ENCODE measurements around the gene C4orf54. TPM values are rescaled to one million over a fixed set of nuclear protein-coding genes. Genes with fewer than 3 reads are reported as not detected.

The C4orf54 gene
- total and polyA plus RNA-seq, 2 donors, result 0.23 to 1.4 TPM

DNA sequence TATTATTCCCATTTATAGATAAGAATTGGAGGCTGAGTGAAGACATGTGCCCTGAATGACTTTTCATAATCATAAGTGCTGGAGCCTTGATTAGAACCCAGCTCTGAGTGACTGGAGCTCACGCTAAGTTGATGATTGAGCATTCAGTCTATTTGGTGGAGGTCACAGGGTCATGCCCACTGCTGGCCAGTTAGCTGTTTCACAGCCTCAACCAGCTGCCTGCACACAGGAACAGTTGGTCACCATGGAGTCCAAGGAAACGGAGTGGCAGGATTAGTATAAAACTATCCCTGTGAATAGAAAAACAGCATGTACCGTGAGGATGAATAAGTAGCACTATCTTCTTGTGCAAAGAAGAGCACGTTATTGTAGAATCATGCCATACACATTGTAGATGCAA lies 1.0 kb upstream of the C4orf54 start:
- Histone ChIP-seq H3K36me3 (ENCODE audit: control insufficient read depth in 2 of 2, insufficient read depth in 2 of 2, low read length in 1 of 2) (no peaks in the 10 kb centered on the region), H3K27me3 (ENCODE audit: control insufficient read depth in 2 of 2, insufficient read depth in 1 of 2, low read length in 1 of 2) (no peaks in the 10 kb centered on the region), H3K9me3 (ENCODE audit: control insufficient read depth in 2 of 2, insufficient read depth in 1 of 2, low read length in 1 of 2) (peaks cover 1 to 8% of the 10 kb centered on the region in 2 donors), H3K27ac (ENCODE audit: low read depth in 1 of 2, low read length in 1 of 2) (no peak overlapping the region), H3K4me1 (ENCODE audit: control insufficient read depth in 2 of 2, insufficient read depth in 2 of 2, low read length in 2 of 2) (no peaks in the 10 kb centered on the region), H3K4me3 (ENCODE audit: low read length in 2 of 2) (no peak overlapping the region)
- WGBS, result 96% methylated on average over 4 of the region's 4 CpGs
- no peak for DNase-seq (ENCODE audit: low read depth in 6 of 9, low spot score in 9 of 9)

DNA sequence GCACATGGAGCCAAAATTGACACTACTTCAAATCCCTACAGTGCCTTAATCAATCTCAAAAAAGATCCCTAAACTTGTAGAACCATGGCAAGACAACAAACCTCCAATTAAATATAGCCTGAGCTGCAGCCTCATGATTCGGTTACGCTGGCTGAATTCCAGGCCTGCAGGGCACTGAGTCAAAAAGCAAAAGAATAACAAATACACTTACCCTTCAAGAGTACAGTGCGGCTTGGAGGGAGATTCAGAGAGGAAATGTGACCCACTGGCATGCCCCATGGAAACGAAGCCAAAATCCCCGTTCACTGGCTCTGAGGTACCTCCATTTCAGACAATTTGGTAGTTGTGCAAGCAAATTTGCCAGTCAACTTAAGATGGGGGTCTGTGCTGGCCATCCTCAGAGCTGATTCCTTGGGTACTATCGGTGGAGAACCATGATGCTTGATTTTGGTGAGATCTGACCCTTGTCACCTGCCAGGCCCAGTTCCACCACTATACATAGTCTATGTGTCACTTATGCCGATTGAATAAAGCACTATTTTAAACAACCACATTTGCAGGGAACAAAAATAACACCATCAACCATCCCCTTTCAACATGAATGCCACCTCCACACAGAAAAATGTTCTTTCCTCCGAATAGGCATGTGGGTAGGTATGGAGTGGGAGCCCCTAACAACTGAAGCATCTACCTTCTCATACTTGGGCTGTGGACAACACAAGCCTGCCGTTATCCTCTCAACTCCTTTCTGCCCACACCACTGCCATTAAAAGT lies 2.1 kb downstream of the C4orf54 start:
- no peak overlapping the region for H3K27ac ChIP-seq (ENCODE audit: low read depth in 1 of 2, low read length in 1 of 2)
- WGBS, result 91% methylated on average over 9 of the region's 9 CpGs
- no peaks in the 10 kb centered on the region for H3K4me1 ChIP-seq (ENCODE audit: control insufficient read depth in 2 of 2, insufficient read depth in 2 of 2, low read length in 2 of 2)
- H3K27me3 ChIP-seq (ENCODE audit: control insufficient read depth in 2 of 2, insufficient read depth in 1 of 2, low read length in 1 of 2), result no peaks in the 10 kb centered on the region
- DNase-seq (ENCODE audit: low read depth in 6 of 9, low spot score in 9 of 9), result no peak
- H3K9me3 ChIP-seq (ENCODE audit: control insufficient read depth in 2 of 2, insufficient read depth in 1 of 2, low read length in 1 of 2), result peaks cover 7 to 39% of the 10 kb centered on the region in 2 donors
- no peak overlapping the region for H3K4me3 ChIP-seq (ENCODE audit: low read length in 2 of 2)
- H3K36me3 ChIP-seq (ENCODE audit: control insufficient read depth in 2 of 2, insufficient read depth in 2 of 2, low read length in 1 of 2), result no peaks in the 10 kb centered on the region

DNA sequence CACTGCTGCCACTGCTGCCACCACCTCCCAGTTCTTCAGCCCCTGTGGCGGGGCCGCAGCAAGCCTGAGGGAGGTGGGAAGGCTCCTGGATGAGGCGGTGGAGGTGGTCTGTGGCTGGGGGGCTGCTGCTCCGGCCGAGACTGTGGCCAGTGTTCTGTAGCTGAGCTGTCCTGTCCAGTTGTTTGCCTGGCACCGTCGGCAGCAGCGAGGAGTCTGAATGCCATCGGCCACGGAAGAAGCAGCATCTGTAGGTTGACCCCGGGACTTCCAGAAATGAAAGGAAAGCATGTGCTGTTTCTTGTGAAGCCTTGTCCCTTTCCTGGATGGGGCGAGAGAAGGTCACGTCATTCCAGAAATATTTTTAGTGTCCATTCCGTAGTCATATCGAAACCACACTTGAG lies 3.3 kb downstream of the C4orf54 start:
- no peak for DNase-seq (ENCODE audit: low read depth in 6 of 9, low spot score in 9 of 9)
- WGBS, result 92% methylated on average over 15 of the region's 15 CpGs

DNA sequence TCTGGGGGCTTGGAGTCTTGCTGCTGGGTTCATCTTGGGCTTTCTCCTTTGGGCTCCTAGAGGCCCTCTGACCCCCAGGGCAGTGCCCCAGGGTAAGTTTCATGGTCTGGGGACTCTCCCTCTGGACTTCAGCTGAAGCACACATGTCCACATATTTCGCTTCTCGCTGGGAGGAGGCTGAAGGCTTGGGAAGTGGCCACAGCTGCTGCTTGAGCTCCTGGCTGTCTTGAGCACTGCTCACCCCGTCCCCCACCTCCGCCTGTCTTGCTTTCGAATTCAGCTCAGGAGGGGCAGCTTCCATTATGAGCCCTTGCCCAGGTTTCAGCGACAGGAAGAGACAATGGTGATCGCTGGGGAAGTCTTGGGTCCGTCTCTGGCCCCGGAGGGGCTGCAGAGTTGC lies 3.7 kb downstream of the C4orf54 start:
- Histone ChIP-seq H3K4me3 (ENCODE audit: low read length in 2 of 2) (no peak overlapping the region), H3K9me3 (ENCODE audit: control insufficient read depth in 2 of 2, insufficient read depth in 1 of 2, low read length in 1 of 2) (peaks cover 7 to 46% of the 10 kb centered on the region in 2 donors), H3K4me1 (ENCODE audit: control insufficient read depth in 2 of 2, insufficient read depth in 2 of 2, low read length in 2 of 2) (no peaks in the 10 kb centered on the region), H3K36me3 (ENCODE audit: control insufficient read depth in 2 of 2, insufficient read depth in 2 of 2, low read length in 1 of 2) (no peaks in the 10 kb centered on the region), H3K27me3 (ENCODE audit: control insufficient read depth in 2 of 2, insufficient read depth in 1 of 2, low read length in 1 of 2) (no peaks in the 10 kb centered on the region), H3K27ac (ENCODE audit: low read depth in 1 of 2, low read length in 1 of 2) (no peak overlapping the region)
- no peak for DNase-seq (ENCODE audit: low read depth in 6 of 9, low spot score in 9 of 9)
- WGBS, result 96% methylated on average over 9 of the region's 9 CpGs

More for the DNA sequence above, 3.3 kb downstream of the C4orf54 start:
- Histone ChIP-seq H3K4me3 (ENCODE audit: low read length in 2 of 2) (no peak overlapping the region), H3K36me3 (ENCODE audit: control insufficient read depth in 2 of 2, insufficient read depth in 2 of 2, low read length in 1 of 2) (no peaks in the 10 kb centered on the region), H3K27ac (ENCODE audit: low read depth in 1 of 2, low read length in 1 of 2) (no peak overlapping the region), H3K27me3 (ENCODE audit: control insufficient read depth in 2 of 2, insufficient read depth in 1 of 2, low read length in 1 of 2) (no peaks in the 10 kb centered on the region), H3K9me3 (ENCODE audit: control insufficient read depth in 2 of 2, insufficient read depth in 1 of 2, low read length in 1 of 2) (peaks cover 7 to 44% of the 10 kb centered on the region in 2 donors), H3K4me1 (ENCODE audit: control insufficient read depth in 2 of 2, insufficient read depth in 2 of 2, low read length in 2 of 2) (no peaks in the 10 kb centered on the region)

DNA sequence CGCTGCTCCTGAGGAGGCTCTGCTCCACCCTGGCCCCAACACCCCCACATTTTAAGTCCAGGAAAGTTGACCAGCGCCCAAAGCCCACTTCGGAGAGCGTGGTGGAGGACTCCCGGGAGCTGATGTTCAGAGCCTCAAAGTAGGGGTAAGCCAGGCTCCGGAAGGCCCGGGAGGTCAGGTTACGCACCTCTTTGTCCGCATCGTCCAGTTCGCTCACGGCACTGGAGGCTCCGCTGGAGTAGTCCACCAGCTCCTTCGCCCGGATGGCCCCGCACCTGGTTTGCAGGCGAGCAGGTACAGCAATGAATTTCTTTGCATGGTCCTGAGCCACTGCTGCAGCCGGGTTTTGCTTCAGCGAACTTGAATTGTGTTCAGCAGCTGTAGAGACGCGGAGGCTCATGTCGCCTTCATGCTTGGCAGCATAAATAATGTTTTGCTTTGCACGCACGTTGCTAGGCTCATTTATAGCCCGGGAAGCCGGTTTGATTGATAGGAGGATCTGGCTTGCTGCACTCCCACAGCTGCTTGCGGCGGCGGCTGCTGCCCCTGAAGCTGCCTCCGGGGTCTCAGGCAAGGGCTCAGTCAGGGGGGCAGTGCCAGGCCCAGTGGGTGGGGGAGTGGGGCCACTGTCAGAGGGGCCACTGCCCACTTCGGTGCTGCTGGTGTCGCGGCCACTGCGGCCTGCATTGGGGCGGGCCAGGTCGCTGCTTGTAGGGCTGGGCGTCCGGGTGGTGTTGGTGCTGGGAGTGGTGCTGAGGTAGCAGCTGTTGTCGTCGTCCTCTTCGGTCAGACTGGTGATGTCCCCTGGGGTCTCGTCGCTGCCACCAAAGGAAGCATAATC lies 4.8 kb downstream of the C4orf54 start:
- no peaks in the 10 kb centered on the region for H3K36me3 ChIP-seq (ENCODE audit: control insufficient read depth in 2 of 2, insufficient read depth in 2 of 2, low read length in 1 of 2)
- WGBS, result 94% methylated on average over 43 of the region's 43 CpGs
- H3K4me1 ChIP-seq (ENCODE audit: control insufficient read depth in 2 of 2, insufficient read depth in 2 of 2, low read length in 2 of 2), result no peaks in the 10 kb centered on the region
- H3K27ac ChIP-seq (ENCODE audit: low read depth in 1 of 2, low read length in 1 of 2), result no peak overlapping the region
- no peak overlapping the region for H3K4me3 ChIP-seq (ENCODE audit: low read length in 2 of 2)
- peaks cover 7 to 46% of the 10 kb centered on the region in 2 donors for H3K9me3 ChIP-seq (ENCODE audit: control insufficient read depth in 2 of 2, insufficient read depth in 1 of 2, low read length in 1 of 2)
- no peak for DNase-seq (ENCODE audit: low read depth in 6 of 9, low spot score in 9 of 9)
- H3K27me3 ChIP-seq (ENCODE audit: control insufficient read depth in 2 of 2, insufficient read depth in 1 of 2, low read length in 1 of 2), result no peaks in the 10 kb centered on the region

DNA sequence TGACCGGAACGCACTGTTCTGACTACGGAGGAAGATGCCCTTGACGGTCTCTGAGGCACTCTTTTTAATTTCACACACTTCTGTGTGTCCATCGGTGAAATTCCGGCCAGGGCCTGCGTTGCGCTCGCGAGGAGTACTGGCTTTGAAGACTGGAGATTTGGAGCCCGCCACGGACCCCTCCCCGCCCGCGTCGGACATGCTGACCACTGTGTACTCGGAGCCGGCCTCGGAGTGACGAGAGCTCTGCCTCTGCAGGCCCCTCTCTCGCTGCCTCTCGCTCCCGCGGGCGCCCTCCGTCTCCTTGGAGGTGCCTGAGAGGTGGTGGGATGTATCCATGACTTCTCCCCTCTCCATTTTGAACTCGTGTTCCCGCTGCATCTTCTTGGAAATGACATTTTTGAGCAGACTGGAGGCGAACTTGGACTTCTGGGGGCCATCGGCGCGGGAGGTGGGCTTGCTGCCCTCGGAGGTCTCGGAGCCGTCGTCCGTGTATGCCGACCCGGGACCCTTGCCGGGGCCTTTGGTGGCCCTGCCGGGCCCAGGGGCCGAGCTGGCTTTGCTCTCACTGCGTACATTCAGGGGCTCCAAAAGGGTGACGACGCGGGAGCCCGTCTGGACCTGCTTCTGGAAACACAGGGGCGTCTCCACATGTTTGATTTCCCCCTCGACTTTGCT lies 5.7 kb downstream of the C4orf54 start:
- no peak overlapping the region for H3K4me3 ChIP-seq (ENCODE audit: low read length in 2 of 2)
- DNase-seq (ENCODE audit: low read depth in 6 of 9, low spot score in 9 of 9), result no peak
- H3K36me3 ChIP-seq (ENCODE audit: control insufficient read depth in 2 of 2, insufficient read depth in 2 of 2, low read length in 1 of 2), result no peaks in the 10 kb centered on the region
- no peak overlapping the region for H3K27ac ChIP-seq (ENCODE audit: low read depth in 1 of 2, low read length in 1 of 2)
- 97% methylated on average over 49 of the region's 49 CpGs for WGBS
- no peaks in the 10 kb centered on the region for H3K4me1 ChIP-seq (ENCODE audit: control insufficient read depth in 2 of 2, insufficient read depth in 2 of 2, low read length in 2 of 2)
- H3K9me3 ChIP-seq (ENCODE audit: control insufficient read depth in 2 of 2, insufficient read depth in 1 of 2, low read length in 1 of 2), result peaks cover 7 to 46% of the 10 kb centered on the region in 2 donors
- no peaks in the 10 kb centered on the region for H3K27me3 ChIP-seq (ENCODE audit: control insufficient read depth in 2 of 2, insufficient read depth in 1 of 2, low read length in 1 of 2)

DNA sequence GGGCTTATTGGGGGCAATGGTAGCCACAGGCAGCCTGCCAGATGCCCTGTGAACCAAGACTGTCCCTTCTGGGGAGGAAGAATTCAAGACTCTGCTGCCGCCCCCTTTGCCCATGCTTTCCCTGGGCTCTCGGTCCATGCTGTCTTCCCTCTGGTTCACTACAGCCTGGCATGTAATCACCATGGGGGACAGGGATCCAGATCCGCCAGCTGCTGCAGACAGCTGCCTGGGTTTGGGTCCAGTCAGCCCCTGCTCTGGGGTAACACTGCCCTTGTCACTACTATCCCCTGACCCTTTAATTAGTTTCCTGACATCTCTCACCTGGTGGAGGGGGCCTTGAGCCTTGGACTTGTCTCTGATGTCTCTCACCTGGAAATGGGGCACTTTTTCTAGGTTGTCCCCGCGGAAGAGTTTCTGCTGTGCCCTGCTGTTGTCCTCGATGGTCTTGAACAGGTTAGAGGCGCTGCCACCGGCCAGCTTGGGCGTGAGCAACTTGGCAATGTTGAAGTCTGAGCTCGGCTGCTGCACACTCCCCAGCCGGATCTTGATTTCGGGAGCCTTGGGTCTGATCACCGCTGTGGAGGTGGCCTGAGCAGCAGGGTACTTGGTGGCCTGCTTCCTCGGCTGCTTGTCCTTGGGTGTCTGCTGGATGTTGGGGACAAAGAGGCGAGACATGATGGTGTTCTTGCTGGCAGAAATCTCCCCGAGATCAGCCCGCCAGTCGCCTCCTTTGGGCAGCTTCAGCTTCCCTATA lies 6.4 kb downstream of the C4orf54 start:
- Histone ChIP-seq H3K4me3 (ENCODE audit: low read length in 2 of 2) (no peak overlapping the region), H3K9me3 (ENCODE audit: control insufficient read depth in 2 of 2, insufficient read depth in 1 of 2, low read length in 1 of 2) (peaks cover 7 to 46% of the 10 kb centered on the region in 2 donors), H3K36me3 (ENCODE audit: control insufficient read depth in 2 of 2, insufficient read depth in 2 of 2, low read length in 1 of 2) (no peaks in the 10 kb centered on the region), H3K4me1 (ENCODE audit: control insufficient read depth in 2 of 2, insufficient read depth in 2 of 2, low read length in 2 of 2) (no peaks in the 10 kb centered on the region), H3K27me3 (ENCODE audit: control insufficient read depth in 2 of 2, insufficient read depth in 1 of 2, low read length in 1 of 2) (no peaks in the 10 kb centered on the region), H3K27ac (ENCODE audit: low read depth in 1 of 2, low read length in 1 of 2) (no peak overlapping the region)
- WGBS, result 96% methylated on average over 18 of the region's 18 CpGs
- DNase-seq (ENCODE audit: low read depth in 6 of 9, low spot score in 9 of 9), result no peak

DNA sequence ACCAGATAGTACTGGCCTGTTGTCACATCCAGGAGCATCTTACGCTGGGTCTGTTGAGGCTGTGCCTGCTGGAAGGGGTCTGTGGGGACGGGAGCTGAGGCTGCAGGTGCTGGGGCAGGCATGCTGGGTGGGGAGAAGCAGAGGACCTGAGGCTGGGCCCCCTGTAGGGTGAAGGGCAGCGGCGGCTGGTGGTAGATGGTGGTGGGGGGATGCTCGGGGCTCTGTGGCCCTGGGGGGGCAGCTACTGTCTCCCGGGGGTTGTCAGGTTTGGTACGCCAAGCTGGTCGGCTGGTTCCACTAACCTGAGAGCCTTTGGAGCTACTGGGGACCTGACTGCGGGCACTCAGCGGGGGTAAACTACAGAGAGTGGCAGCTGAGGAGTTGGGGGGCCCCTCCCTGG lies 7.8 kb downstream of the C4orf54 start:
- no peaks in the 10 kb centered on the region for H3K36me3 ChIP-seq (ENCODE audit: control insufficient read depth in 2 of 2, insufficient read depth in 2 of 2, low read length in 1 of 2)
- no peak for DNase-seq (ENCODE audit: low read depth in 6 of 9, low spot score in 9 of 9)
- no peaks in the 10 kb centered on the region for H3K27me3 ChIP-seq (ENCODE audit: control insufficient read depth in 2 of 2, insufficient read depth in 1 of 2, low read length in 1 of 2)
- peaks cover 7 to 46% of the 10 kb centered on the region in 2 donors for H3K9me3 ChIP-seq (ENCODE audit: control insufficient read depth in 2 of 2, insufficient read depth in 1 of 2, low read length in 1 of 2)
- WGBS, result 94% methylated on average over 10 of the region's 10 CpGs
- no peak overlapping the region for H3K27ac ChIP-seq (ENCODE audit: low read depth in 1 of 2, low read length in 1 of 2)
- no peaks in the 10 kb centered on the region for H3K4me1 ChIP-seq (ENCODE audit: control insufficient read depth in 2 of 2, insufficient read depth in 2 of 2, low read length in 2 of 2)
- H3K4me3 ChIP-seq (ENCODE audit: low read length in 2 of 2), result no peak overlapping the region

Measured in thymus (tissue), 11 donors.